Stimulated activated naive CD4-positive, alpha-beta T cell treated with Interleukin-2 at 50 U/mL for 16 hours (primary cell): ENCODE data around the gene ADIPOQ.
"Not testable (repeated sequence)": the region's sequence is repeated elsewhere in the genome, so short reads cannot be mapped to it uniquely, and the experiment has no call there.

Source experiments
- DNase-seq: peaks from one replicate; lab custom pipeline; 2025; lab: John Stamatoyannopoulos, UW

Gene ADIPOQ

DNA sequence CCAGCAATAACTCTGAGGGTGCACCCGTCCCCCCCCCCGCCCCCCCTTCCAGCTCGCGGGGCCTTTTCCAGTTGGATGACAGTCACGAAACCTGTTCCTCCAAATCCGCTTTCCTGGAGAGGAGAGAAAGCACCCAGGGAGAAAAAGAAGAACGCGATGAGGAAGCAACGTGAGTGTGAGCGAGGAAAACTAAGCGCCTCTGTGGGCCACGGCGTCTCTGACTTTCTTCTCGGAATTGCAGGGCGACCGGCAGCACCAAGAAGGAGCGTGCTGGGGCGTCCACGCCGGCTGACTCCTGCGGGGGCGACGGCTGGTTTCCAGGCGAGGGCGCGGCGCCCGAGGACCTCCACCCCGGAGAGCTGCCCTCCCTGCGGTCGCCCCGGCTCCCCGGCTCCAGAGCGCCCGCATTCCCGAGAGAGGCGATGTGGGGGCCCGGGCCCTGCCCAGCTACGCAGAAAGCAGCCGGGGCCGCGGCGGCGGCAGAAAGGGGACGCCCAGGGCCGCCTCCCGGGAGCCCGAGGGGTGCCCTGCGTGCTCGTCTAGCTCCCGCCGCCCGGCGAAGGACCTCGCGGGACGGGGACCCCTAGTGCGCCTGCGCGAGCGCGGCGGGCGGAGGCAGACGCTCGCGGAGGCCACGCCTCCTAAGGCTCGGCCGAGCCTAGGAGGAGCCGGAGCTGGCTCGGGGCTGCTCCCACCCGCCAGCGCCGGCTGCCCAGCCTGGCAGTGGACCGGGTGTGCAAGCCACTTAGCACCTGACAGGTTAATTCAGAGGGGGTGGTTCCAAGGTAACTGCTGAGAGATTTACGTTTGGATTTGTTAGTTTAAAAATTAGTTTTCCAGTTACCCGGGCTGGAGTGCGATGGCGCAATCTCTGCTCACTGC, 15.3 kb upstream of the ADIPOQ start:
- DNase-seq: peak; percentile 74

DNA sequence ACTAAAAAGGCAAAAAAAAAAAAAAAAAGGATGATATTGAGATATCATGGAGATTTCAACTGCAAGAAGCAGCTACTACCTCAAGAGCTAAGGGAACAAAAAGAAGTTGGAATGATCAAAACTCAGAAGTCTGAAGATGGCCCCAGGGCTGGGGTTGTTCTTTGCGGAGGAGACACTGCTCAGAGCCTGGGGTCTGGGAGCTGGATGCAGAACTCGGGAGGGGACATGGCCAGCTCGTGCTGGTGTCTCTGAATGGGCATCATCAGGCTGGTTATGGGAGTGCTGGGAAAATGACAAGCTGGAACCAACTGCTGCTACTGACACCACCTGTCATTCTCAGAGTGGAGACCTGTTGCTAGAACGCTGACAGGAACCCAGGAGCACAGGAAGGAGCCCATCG, 14.2 kb upstream of the ADIPOQ start:
- no peak for DNase-seq

DNA sequence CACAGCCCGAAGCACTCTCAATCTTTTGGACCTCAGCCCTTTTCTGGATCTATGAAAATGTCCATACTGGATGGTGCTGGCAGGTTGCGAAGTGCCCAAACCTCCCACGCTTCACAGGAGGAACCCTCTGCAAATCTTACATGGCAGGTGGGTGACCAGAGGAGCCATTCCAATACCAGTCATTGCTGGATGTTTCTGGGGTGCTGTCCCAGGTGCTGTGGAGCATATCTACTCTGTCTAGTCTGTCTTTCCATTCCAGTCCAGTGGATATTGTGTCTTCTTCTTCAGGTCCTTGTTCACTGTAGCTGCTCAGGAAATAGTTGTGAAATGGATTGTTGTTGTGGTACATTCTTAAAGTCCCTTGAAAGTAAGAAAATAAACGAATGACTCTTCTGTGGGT, 10.7 kb upstream of the ADIPOQ start:
- DNase-seq: no peak

DNA sequence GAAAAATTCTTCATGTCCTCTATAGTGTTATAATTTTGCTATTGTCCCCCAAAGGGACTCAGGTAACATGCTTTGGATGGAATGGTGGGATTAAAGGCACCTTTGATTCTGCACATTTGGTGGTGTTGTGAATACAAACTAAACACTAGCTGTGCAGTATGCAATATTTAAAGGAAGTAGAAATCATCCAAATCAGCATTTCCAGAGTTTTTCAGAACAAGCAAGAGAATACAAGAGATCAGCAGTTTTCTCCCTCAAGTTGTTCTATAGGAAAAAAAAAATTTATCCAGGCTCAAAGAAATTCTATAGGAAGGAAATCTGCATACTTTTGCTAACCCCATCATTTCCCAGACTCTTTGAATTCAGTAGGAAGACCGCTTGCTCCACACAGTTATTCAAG, 10.2 kb upstream of the ADIPOQ start:
- DNase-seq: no peak

DNA sequence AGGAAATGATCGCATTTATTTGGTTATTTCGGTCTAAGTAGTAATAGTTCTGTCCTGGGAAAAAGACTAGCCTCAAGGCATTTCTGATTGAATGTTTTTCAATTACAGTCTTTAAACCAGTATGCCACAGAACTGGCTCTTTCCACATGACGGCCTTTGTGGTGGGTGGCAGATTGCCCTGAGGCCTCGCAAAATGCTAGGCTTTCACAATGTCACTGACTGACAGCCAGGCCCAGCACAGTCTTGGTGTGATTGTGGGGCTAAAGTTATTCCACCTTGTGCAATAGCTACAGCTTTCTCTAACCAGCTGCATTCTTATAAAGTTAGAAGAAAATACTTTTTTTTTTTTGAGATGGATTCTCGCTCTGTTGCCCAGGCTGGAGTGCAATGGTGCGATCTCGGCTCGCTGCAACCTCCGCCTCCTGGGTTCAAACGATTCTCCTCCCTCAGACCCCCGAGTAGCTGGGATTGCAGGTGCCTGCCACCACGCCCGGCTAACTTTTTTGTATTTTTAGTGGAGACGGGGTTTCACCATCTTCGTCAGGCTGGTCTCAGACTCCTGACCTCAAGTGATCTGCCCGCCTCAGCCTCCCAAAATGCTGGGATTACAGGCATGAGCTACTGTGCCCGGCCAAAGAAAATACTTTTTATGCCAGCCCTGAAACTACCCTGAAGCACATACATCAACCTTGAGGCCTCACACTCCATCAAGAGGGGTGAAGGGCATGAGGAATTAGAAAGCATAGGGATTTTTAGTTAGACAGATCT, 2.5 kb upstream of the ADIPOQ start:
- DNase-seq: no peak

DNA sequence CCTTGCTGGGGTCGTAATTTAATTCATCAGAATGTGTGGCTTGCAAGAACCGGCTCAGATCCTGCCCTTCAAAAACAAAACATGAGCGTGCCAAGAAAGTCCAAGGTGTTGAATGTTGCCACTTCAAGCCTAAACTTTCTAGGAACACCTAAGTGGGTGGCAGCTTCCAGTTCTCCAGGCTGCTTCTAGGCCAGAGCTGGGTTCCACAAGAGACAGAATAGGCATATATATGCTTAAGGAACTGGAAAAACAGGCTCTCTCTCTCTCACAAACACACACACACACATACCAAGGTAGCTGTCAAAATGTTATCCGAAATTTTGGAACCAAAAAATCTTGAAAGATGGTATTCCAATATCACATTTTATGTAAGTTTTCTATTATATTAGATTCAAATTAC, 890 bp upstream of the ADIPOQ start:
- DNase-seq: no peak

DNA sequence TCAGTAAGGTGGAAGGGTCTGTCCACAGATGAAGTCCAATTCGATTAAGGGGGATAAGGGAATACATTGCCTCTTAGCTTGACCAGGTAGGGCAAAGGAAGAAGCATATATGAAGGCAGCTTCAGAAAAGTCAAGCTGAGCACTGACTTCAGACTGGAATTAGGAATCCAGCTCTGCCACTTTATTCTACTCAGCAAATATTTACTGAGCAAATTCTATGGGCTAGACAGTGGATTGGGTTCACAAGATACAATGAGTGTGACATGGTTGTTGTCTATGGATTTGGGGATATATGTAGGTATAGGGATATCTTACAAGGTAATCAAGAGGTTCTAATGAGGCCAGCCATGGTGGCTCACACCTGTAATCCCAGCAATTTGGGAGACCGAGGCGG, 526 bp downstream of the ADIPOQ start:
- no peak for DNase-seq

DNA sequence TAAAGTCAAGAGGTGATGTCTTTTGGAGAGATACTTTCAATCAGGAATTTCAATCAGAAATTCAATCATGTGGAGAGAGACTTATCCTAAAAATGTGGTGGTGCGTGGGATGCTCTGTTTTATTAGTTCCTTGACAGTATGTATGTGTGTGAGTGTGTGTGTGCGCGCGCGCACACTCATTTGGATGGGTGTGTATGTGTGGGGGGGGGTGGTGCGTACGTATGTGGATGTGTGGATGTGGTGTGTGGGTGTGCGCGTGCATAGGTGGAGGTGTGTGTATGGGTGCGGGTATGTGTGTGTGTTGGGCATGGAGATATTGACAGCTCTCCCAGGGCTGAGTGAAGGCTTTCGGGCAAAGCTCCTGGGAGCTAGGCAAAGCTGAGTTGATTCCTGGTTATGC, 2.4 kb downstream of the ADIPOQ start:
- no peak for DNase-seq

DNA sequence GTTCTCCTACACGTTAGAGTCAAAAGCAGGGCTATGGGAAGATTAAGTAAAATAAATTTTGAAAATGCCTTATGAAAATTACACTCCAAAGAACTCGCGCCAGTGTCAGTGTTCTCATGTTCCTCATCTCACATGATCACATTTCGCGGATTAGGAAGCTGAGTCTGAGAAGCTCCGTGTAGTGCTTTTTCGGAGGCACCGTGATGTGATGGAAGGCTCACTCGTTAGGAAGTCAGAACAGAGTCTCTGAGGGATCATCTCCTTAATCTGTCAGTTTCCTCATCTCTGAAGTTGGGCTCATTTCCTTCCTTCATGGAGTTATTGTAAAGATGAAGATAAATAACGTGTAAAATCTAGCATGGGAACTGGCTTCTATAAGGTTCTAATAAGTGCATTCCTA, 3.2 kb downstream of the ADIPOQ start:
- no peak for DNase-seq

DNA sequence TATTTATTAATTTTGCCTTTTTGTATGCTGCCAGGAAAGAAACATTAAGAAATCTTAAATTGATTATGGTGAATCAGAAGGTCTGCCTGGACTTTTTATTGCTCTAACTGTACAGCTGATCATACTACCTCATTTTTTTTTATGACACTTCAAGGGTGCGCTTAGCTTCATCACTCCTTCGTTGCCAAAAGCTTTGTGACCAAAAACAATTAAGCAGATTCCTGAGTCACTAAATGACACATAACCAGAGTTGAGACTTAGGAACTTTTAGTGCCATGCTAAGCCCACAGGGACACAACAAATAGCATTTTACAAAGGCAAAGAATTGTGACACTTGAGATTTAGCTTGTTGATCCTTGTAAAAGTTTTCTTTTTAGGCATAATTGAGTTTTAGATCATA, 4.9 kb downstream of the ADIPOQ start:
- DNase-seq: no peak

DNA sequence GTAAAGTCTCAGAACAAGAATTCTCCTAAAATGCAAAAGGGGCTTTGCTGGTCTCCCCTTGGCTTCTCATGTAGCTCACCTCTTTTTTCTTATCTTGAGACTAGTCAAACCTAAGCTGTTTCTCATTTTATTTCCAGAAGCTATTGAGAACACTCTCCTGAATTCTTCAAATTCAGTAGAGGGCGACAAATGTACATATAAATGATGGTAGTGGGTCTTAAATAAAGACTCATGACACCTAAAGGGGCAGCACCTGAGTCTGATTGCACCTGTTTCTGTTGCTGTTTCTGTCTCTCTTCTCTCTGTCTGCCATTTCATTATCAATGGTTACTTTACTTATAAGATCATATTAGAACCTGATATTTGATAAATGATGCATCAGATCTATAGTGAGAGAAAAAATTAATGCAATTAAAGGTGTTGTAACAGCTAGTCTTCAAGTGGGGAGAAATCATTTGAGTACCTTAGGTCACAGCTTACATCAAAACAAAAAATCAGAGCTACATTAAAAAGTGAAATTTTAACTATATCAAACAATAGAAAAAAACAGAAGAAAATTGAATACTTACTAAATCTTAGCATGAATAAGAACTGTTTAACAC, 7.0 kb downstream of the ADIPOQ start:
- DNase-seq: no peak

DNA sequence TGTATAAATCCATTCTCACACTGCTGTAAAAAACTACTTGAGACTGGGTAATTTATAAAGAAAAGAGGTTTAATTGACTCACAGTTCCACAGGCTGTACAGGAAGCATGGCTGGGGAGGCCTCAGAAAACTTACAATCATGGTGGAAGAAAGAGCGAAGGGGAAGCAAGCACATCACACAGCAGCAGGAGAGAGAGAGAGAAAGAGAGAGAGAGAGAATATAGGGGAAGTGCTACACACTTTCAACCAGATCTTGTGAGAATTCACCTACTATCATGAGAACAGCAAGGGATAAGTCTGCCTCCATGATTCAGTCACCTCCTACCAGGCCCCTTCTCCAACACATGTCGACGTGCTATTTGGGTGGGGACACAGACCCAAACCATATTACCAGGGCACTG, 9.3 kb downstream of the ADIPOQ start:
- DNase-seq: not testable (repeated sequence)

DNA sequence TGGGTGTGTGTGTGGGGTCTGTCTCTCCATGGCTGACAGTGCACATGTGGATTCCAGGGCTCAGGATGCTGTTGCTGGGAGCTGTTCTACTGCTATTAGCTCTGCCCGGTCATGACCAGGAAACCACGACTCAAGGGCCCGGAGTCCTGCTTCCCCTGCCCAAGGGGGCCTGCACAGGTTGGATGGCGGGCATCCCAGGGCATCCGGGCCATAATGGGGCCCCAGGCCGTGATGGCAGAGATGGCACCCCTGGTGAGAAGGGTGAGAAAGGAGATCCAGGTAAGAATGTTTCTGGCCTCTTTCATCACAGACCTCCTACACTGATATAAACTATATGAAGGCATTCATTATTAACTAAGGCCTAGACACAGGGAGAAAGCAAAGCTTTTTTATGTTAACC, 10.5 kb downstream of the ADIPOQ start:
- DNase-seq: no peak

DNA sequence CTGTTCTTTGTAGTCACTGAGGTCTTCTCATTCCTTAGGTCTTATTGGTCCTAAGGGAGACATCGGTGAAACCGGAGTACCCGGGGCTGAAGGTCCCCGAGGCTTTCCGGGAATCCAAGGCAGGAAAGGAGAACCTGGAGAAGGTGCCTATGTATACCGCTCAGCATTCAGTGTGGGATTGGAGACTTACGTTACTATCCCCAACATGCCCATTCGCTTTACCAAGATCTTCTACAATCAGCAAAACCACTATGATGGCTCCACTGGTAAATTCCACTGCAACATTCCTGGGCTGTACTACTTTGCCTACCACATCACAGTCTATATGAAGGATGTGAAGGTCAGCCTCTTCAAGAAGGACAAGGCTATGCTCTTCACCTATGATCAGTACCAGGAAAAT, 11.6 kb downstream of the ADIPOQ start:
- DNase-seq: no peak

DNA sequence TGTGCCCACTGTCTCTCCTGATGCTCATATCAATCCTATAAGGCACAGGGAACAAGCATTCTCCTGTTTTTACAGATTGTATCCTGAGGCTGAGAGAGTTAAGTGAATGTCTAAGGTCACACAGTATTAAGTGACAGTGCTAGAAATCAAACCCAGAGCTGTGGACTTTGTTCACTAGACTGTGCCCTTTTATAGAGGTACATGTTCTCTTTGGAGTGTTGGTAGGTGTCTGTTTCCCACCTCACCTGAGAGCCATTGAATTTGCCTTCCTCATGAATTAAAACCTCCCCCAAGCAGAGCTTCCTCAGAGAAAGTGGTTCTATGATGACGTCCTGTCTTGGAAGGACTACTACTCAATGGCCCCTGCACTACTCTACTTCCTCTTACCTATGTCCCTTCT, 12.4 kb downstream of the ADIPOQ start:
- DNase-seq: no peak

DNA sequence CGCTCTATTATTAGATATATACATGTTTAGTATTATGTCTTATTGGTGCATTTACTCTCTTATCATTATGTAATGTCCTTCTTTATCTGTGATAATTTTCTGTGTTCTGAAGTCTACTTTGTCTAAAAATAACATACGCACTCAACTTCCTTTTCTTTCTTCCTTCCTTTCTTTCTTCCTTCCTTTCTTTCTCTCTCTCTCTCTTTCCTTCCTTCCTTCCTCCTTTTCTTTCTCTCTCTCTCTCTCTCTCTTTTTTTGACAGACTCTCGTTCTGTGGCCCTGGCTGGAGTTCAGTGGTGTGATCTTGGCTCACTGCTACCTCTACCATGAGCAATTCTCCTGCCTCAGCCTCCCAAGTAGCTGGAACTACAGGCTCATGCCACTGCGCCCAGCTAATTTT, 15.2 kb downstream of the ADIPOQ start:
- no peak for DNase-seq

DNA sequence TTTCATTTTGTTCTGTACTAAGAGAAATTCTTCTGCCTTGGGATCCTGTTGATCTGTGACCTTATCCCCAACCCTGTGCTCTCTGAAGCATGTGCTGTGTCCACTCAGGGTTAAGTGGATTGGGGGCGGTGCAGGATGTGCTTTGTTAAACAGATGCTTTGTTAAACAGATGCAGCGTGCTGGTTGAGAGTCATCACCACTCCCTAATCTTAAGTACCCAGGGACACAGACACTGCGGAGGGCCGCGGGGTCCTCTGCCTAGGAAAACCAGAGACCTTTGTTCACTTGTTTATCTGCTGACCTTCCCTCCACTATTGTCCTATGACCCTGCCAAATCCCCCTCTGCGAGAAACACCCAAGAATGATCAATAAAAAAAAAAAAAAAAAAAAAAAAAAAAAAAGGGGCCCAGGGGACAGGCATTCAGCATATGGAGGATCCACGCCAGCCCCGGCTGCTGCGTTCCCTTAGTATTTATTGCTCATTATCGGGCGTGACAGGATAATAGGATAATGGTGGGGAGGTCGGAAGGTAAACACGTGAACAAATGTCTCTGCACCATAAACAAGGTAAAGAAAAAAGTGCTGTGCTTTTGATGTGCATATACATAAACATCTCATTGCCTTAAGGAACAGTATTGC, 22.8 kb downstream of the ADIPOQ start:
- DNase-seq: not testable (repeated sequence)

DNA sequence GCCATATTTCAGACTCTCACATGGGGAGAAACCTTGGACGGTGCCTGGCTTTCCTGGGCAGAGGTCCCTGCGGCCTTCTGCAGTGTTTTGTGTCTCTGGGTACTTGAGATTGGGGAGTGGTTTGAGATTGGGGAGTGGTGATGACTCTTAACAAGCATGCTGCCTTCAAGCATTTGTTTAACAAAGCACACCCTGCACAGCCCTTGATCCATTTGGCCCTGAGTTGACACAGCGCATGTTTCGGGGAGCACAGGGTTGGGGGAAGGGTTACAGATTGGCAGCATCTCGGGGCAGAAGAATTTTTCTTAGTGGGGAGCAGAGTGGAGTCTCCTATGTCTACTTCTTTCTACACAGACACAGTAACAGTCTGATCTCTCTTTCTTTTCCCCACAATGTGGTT, 23.6 kb downstream of the ADIPOQ start:
- not testable (repeated sequence) for DNase-seq

DNA sequence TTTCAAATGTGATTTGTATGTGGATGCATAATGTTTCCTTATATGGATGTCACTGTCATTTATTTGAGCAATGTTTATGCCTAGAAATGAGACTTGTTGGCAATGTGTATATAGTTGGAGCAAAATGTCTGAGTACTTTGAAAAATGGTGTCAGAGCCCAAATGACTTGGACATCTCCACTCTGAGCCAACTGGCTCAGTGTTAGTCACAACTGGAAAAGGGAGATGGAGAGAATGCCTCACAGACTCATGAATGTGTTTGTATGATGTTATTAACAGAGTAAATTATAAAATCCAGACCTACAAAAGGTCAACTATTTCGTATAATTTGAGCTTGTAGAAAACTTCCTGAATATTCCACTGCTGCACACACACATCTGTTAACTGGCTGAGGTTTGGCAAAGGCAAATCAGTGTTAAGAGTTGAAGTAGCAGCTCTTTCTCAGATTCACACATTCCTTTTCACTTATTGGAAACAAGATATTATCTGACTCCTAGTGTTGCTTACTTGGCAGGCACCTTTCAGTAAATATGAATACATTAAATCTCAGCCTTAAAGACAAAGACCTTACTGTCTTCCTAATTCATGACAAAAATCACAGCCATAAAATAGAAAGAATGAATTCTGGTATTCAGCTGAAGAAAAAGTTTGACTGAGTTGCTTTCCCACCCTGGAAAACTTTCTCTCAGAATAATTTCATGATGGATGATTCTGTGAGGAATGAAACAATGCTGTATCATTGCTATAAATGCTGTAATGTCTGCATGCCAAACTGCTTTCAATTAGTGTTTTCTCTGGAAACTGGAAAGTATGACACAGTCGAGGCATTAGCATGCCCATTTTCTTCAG, 27.0 kb downstream of the ADIPOQ start:
- DNase-seq: no peak

DNA sequence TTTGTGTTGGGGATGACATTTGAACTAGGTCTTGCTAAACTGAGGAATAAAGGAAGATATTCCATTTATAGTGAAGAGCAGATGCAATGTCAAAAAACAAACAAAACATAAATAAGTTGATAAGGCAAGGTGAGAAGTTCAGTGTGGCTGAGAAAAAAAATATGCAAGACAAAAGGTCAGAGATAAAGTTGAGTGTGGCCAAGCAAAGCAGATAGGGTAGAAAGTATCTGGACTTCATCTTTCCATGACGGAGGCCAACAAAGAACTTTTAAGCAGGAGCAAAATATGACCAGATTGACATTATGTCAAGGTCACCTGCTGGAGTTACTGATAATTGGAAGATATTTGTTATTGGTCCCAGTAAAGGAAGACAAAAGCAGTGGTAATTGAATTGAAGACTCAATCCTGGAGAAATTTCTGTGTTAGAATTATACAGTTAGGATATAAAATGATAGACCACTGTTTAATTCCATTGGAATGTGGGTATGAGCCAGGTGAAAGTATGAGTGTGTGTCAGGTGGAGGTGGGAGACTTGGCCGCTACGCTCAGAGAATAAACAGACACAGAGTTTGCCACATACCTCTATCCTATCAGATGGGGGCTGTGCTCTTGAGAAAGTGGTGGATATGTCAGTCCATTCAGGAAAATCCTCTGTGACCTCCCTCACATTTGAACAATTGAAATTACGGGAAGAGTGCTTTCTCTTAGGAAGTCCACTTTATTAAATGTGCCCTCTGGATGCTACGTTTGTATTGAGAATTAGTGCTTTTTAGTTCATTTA, 28.1 kb downstream of the ADIPOQ start:
- DNase-seq: no peak

DNA sequence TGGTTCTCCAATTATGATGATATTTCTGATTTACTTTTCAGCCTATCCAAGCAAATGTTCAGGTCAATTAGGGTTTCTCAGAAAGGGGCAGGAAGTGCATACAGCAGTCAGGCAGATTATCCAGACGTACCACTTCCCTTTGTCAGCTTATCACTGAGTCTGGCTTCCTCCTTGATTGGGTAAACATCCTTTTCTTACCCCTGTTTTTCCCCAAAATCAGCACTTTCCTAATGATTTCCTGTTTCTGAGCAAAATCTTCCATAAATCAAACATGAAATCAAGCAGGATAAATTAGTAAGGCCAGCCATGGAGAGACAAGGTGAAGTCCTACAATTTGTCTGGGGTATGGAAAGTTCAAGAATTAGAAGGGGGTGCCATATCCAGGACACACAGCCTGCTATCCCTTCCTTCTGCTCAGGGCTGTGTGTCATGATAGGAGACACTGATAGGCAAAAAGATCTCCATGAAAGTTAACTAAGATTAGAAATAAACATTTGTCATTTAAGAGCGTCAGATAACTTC, 29.0 kb downstream of the ADIPOQ start:
- DNase-seq: no peak
